Ishikawa (cell line): Measurements from ENCODE around the gene LRTM2.

Source experiments
- CEBPB ChIP-seq: IDR thresholded peaks from 2 replicates; pipeline ENCODE4 v1.6.1; 2012
- EP300 ChIP-seq: IDR thresholded peaks from 2 replicates; pipeline ENCODE4 v1.6.1; 2012; ENCODE audit warnings: borderline replicate concordance
- REST ChIP-seq: IDR thresholded peaks from 2 replicates; pipeline ENCODE4 v1.6.1; 2012; ENCODE audit warnings: low read depth, mild to moderate bottlenecking
- YY1 ChIP-seq: IDR thresholded peaks from 2 replicates; pipeline ENCODE4 v1.6.1; 2012; ENCODE audit warnings: low read depth

GRCh38 chr12:1805441-1806081 lies 14.8 kb upstream of the LRTM2 start:
- TF ChIP-seq CEBPB, result no peak
- no peak for TF ChIP-seq REST
- no peak for TF ChIP-seq EP300
- no peak for TF ChIP-seq YY1
